Endodermal cell (in vitro differentiated cells): ENCODE measurements around the gene FBXL17. TPM values are rescaled to one million over a fixed set of nuclear protein-coding genes. Genes with fewer than 3 reads are reported as not detected.

Source experiments
- DNase-seq: peaks from one replicate; pipeline ENCODE4 v3.0.0-alpha.2; 2017
- H3K27ac ChIP-seq: 2 replicates; pipeline ENCODE4 v1.5.1; 2013; ENCODE audit warnings: mild to moderate bottlenecking, low read depth, low read length, moderate library complexity
- H3K27me3 ChIP-seq: 2 replicates; pipeline ENCODE4 v1.6.1; 2013; ENCODE audit warnings: mild to moderate bottlenecking, low read length, moderate library complexity; ENCODE audit not compliant: insufficient read depth, control insufficient read depth, poor library complexity, severe bottlenecking
- H3K36me3 ChIP-seq: 2 replicates; pipeline ENCODE4 v1.7.0; 2013; ENCODE audit warnings: mild to moderate bottlenecking, low read length, moderate library complexity; ENCODE audit not compliant: control insufficient read depth, insufficient read depth
- H3K4me1 ChIP-seq: one replicate; pipeline ENCODE4 v1.7.0; 2013; ENCODE audit warnings: low read length; ENCODE audit not compliant: control insufficient read depth, insufficient read depth
- H3K4me3 ChIP-seq: 2 replicates; pipeline ENCODE4 v1.5.1; 2013; ENCODE audit warnings: mild to moderate bottlenecking, low read length, moderate library complexity
- H3K9ac ChIP-seq: 2 replicates; pipeline ENCODE4 v1.6.1; 2013; ENCODE audit warnings: mild to moderate bottlenecking, low read length, moderate library complexity; ENCODE audit not compliant: poor library complexity, severe bottlenecking; ENCODE audit errors: extremely low read depth
- H3K9me3 ChIP-seq: 2 replicates; pipeline ENCODE4 v1.6.1; 2013; ENCODE audit warnings: mild to moderate bottlenecking, low read length, moderate library complexity; ENCODE audit not compliant: control insufficient read depth
- H3K27ac Mint-ChIP-seq: 2 replicates; pipeline ENCODE4 v1.8.0; 2020; ENCODE audit warnings: mixed read lengths
- H3K27me3 Mint-ChIP-seq: 2 replicates; pipeline ENCODE4 v1.8.0; 2021; ENCODE audit warnings: mild to moderate bottlenecking, mixed read lengths; ENCODE audit not compliant: insufficient read depth
- H3K36me3 Mint-ChIP-seq: 2 replicates; pipeline ENCODE4 v1.8.0; 2020; ENCODE audit warnings: low read depth, mixed read lengths
- H3K4me1 Mint-ChIP-seq: 2 replicates; pipeline ENCODE4 v1.8.0; 2020; ENCODE audit warnings: mixed read lengths
- H3K4me3 Mint-ChIP-seq: 2 replicates; pipeline ENCODE4 v1.8.0; 2020; ENCODE audit warnings: mild to moderate bottlenecking, moderate library complexity, mixed read lengths
- H3K9me3 Mint-ChIP-seq: 2 replicates; pipeline ENCODE4 v1.8.0; 2020; ENCODE audit warnings: mild to moderate bottlenecking, mixed read lengths
- CTCF ChIP-seq: fragments of 200-600 bp; sonication (generic); conservative IDR thresholded peaks from 2 replicates; pipeline ENCODE4 v1.5.0; 2021; ENCODE audit warnings: antibody characterized with exemption, mild to moderate bottlenecking
- WGBS, 2 experiments: methylation state at CpG; one replicate each; pipeline versions ENCODE4 v1.1.5 to v1.1.7; 2013; ENCODE audit warnings: missing lambda C conversion rate in 2 of 2, mixed read lengths in 1 of 2; ENCODE audit not compliant: insufficient coverage in 1 of 2, insufficient read length in 1 of 2; 5-methylcytosine and 5-hydroxymethylcytosine counted together
- total RNA-seq, 2 donors: library from RNA; stranded (reverse); fragmentation: NEBNext Ultra II Directional in 1 of 2; extraction: Animal tissue kit (Norgen Biotek cat#: 25700) in 1 of 2; gene quantifications; 2 replicates in 1 of 2; 3 replicates in 1 of 2; pipeline ENCODE4 v1.2.1, GENCODE V29; 2021

The FBXL17 gene
- total RNA-seq, 2 donors from 2014 or later, result 7.4 to 8.6 TPM

GRCh38 chr5:108361239-108361638 is 20.7 kb downstream of the FBXL17 start:
- WGBS, 2 experiments, result 81 to 91% methylated on average over 2 to 3 of the region's 3 CpGs
- Mint-ChIP-seq H3K27me3 (no peaks in the 10 kb centered on the region), H3K4me1 (peaks cover 5% of the 10 kb centered on the region), H3K27ac (peak overlapping the region; percentile 56), H3K9me3 (no peaks in the 10 kb centered on the region), H3K4me3 (no peak overlapping the region), H3K36me3 (no peaks in the 10 kb centered on the region)
- H3K27me3 ChIP-seq, result no peaks in the 10 kb centered on the region
- no peak for DNase-seq
- peaks cover 6% of the 10 kb centered on the region for H3K36me3 ChIP-seq
- no peaks in the 10 kb centered on the region for H3K4me1 ChIP-seq
- no peak overlapping the region for H3K27ac ChIP-seq
- no peak overlapping the region for H3K9ac ChIP-seq
- TF ChIP-seq CTCF, result no peak
- no peaks in the 10 kb centered on the region for H3K9me3 ChIP-seq
- H3K4me3 ChIP-seq, result no peak overlapping the region

DNA sequence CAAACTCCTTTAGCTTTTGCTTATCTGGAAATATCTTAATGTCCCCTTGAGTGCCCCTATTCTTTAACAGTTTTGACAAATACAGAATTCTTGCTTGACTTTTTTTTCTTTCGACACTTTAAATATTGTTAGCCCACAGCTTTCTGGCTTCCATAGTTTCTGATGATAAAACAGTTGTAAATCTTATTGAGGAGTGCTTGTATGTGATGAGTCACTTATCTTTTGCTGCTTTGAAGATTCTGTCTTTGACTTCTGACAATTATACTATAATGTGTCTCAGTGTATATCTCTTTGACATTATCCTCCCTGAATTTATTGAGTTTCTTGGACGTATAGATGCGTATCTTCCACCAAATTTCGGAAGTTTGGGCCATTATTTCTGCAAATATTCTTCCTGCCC is 21.6 kb downstream of the FBXL17 start:
- Mint-ChIP-seq H3K36me3 (no peaks in the 10 kb centered on the region), H3K4me1 (peaks cover 1% of the 10 kb centered on the region), H3K4me3 (no peak overlapping the region), H3K9me3 (no peaks in the 10 kb centered on the region), H3K27ac (no peak overlapping the region), H3K27me3 (no peaks in the 10 kb centered on the region)
- Histone ChIP-seq H3K4me3 (no peak overlapping the region), H3K9me3 (no peaks in the 10 kb centered on the region), H3K4me1 (no peaks in the 10 kb centered on the region), H3K9ac (no peak overlapping the region), H3K27me3 (no peaks in the 10 kb centered on the region), H3K36me3 (peaks cover 6% of the 10 kb centered on the region), H3K27ac (no peak overlapping the region)
- DNase-seq, result no peak
- TF ChIP-seq CTCF, result no peak
- WGBS, 2 experiments, result 95 to 100% methylated on average over 4 of the region's 4 CpGs

DNA sequence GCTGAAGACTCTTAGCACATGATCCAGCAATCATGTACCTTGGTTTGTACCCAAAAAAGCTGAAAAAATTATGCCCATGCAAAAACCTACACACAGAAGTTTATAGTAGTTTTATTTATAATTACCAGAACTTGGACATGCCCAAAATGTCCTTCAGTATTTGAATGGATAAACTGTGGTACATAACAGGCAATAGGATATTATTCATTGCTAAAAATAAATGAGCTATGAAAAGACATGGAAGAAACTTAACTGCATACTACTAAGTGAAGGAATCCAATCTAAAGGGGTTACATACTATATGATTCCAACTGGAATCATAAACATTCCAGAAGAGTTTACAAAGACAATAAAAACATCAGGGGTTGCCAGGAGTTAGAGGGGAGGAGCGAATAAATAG is 25.6 kb downstream of the FBXL17 start:
- Histone ChIP-seq H3K9me3 (no peaks in the 10 kb centered on the region), H3K27ac (no peak overlapping the region), H3K4me1 (no peaks in the 10 kb centered on the region), H3K9ac (no peak overlapping the region), H3K27me3 (no peaks in the 10 kb centered on the region), H3K4me3 (no peak overlapping the region), H3K36me3 (no peaks in the 10 kb centered on the region)
- no peaks in the 10 kb centered on the region for H3K27me3 Mint-ChIP-seq
- no peak overlapping the region for H3K27ac Mint-ChIP-seq
- H3K9me3 Mint-ChIP-seq, result no peaks in the 10 kb centered on the region
- H3K4me1 Mint-ChIP-seq, result peaks cover 3% of the 10 kb centered on the region
- no peak overlapping the region for H3K4me3 Mint-ChIP-seq
- DNase-seq, result no peak
- H3K36me3 Mint-ChIP-seq, result no peaks in the 10 kb centered on the region
- no peak for TF ChIP-seq CTCF
- WGBS, 2 experiments, result no CpG with 5 or more reads among the region's 1 CpG
